Measurements from ENCODE around the gene GON4L.
"Not testable (repeated sequence)": the region's sequence is repeated elsewhere in the genome, so short reads cannot be mapped to it uniquely, and the experiment has no call there.

GON4L gene

DNA sequence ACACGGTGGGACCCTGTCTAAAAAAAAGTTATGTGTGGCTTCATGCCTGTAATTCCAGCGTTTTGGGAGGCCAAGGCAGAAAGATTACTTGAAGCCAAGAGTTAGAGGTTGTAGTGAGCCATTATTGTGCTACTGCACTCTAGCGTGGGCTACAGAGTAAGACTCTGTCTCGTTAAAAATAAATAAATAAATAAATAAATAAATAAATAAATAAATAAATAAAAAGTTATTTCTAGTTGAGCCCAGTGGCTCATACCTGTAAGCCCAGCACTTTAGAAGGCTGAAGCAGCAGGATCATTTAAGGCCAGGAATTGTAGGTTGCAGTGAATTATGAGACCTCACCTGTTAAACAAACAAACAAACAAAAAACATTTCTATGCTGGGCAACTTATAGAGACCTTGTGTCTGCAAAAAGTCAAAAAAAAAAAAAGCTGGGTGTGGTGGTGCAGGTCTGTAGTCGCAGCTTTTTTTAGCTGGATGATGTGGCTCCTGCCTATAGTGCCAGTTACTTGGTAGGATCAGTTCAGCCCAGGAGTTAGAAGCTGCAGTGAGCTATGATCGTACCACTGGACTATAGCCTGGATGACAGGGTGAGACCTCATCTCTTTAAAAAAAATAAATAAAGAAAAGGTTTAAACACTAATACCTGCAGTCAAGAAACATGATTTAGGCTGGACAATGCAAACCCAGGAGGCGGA is 25.6 kb downstream of the GON4L start:
- DNase-seq (ENCODE audit: low read depth in 2 of 2), result no peak

DNA sequence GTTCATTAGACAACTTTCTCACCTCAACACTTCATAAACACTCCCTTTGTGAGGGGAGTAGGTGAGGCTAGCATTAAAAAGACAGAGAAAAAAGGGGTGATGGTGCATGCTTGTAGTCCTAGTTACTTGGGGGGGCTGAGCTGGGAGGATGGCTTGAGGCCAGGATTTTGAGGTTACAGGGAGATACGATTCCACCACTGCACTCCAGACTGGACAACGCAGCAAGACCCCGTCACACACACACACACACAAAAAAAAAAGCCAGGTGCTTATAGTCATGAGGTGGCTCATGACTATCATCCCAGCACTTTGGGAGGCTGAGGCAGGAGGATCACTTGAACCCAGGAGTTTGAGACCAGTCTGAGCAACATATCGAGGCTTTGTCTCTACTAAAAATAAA is 29.6 kb downstream of the GON4L start:
- DNase-seq (ENCODE audit: low read depth in 2 of 2), result no peak

DNA sequence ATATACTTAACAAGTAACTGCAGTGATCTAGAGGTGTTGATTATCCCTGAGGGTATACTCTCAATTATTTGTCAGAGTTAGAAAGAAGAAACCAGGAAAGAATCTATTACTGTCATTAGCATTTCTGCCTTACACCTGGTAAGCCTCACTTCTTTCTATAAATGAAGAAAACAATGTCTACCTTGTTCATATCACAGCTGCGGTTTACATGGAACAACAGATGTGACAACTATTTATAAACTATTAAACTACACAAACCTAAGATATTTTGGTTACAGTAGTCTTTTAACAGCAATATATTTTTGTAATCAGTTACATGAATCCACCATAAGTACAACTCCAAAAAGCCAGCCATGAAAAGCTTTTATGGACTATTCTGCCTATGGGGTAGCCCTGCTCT is 40.7 kb downstream of the GON4L start:
- DNase-seq (ENCODE audit: low read depth in 2 of 2), result no peak

DNA sequence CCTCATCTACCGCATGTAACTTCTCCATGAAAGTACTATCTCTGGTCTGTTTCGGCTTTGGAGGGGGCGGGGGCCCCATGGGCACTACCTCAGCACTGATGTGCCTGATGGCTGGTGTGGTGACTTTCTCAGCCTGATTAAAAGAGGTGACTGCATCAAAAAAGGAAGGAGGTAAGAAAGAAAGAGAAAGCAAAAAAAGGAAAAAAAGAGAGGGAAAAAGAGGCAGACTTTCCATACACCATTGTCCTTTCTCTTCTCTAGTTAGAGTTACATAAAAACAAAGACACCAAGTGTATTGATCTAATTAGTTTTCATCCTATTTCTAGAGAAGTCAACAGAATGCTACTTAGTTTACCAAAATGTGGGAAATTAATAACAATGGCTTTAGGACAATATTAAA is 43.3 kb downstream of the GON4L start:
- DNase-seq (ENCODE audit: low read depth in 2 of 2), result no peak

DNA sequence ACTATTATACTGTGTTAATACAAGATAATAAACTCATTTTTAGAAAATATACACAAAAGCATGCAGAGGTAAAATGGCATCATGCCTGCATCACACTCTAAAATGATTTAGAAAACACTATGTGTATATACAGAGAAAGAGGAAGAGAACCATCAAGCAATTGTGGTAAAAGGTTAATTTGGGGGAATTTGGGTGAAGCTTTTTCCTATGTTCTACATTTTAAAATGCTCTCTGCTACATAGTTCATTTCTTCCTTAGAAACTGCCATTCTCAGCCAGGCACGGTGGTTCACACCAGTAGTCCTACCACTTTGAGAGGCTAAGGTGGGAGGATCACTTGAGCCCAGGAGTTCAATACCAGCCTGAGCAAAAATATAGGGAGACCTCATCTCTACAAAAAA is 44.1 kb downstream of the GON4L start:
- no peak for DNase-seq (ENCODE audit: low read depth in 2 of 2)

DNA sequence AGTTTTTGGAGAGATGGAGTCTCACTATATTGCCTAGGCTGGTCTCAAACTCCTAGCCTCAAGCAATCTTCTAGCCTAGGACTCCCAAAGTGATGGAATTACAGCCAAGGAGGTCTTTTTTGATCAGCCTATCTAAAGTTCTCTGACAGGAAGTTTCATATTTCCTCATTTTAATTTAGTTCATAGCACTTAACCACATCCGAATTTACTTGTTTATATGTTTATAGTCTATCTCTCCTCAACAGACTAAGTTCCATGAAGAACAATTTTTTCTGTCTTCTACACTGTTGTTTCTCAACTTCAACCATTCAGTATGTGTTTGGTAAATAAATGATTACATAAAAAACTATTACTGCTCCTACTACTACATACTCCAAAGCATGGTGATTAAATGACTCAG is 47.9 kb downstream of the GON4L start:
- no peak for DNase-seq (ENCODE audit: low read depth in 2 of 2)

DNA sequence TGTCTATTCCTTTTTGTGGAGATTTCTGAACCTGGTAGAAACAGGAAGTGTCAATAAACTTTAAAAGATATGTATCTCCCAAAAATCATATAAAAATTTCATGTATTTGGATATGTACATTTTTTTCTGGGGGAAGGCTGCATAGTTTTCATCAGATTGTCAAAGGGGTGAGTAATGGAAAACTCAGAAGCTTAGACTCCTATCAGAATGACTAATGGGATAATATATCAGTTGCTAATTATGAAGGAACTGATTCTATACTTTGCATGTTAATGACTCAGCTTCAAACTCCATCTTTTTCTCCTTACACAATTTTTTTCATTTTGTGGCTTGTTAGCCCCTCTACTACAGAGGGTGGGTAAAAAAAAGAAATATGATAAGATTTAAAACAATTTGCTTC is 55.9 kb downstream of the GON4L start:
- DNase-seq (ENCODE audit: low read depth in 2 of 2), result no peak

DNA sequence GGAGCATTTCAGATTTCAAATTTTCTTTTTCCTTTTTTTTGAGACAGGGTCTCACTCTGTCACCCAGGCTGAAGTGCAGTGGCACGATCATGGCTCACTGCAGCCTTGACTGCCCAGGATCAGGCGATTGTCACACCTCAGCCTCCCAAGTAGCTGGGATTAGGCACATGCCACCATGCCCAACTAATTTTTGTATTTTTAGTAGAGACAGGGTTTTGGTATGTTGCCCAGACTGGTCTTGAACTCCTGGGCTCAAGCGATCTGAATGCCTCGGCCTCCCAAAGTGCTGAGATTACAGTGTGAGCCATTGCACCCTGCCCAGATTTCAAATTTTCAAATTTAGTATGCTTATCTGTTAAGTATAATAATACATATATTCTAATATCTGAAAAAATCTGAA is 61.4 kb downstream of the GON4L start:
- not testable (repeated sequence) for DNase-seq (ENCODE audit: low read depth in 2 of 2)

DNA sequence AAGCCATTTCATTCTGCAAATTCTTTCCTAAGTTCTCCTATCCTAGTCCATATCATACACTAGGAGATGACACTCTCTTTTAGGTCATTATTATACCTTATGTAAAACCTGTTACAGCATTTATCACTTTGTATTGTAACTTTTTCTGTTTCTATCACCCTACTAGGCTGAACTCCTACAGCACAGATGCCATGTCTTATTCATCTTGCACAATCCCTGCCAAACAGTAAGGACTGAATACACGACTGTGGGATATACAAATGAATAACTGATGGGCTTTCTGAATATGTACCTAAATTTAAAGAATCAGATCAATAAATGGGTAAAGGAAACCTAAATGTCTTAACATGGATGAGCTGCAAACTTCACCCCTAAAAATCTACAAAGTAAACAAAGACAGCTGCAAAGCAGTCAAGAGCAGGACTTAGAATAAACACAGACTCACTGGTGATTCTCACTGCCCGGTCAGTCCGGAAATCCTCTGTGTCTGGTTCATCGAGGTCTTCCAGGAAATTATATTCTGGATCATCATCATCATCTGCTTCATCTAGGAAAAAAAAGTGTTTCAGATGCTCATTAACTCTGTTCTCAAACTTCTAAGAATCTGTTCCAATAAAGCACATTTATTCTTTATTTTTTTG is 62.3 kb downstream of the GON4L start:
- DNase-seq (ENCODE audit: low read depth in 2 of 2), result no peak

DNA sequence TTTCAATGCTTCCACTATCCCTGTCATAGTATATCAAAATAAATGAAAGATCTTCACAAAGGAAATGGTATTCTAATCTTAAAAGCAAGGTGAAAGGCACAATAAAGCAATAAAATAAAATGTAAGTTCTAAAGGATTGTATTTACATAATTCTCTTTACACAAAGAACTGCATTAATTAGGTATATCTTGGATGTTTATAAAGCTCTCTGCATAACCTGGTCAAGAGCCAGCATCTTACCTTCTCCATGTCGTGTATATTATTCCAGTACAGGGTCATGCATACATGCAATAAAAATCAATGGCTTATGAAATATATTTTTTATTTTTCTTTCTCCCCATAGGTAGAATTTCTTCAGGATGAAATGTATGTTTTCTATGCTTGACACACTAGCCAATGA is 63.8 kb downstream of the GON4L start:
- no peak for DNase-seq (ENCODE audit: low read depth in 2 of 2)

DNA sequence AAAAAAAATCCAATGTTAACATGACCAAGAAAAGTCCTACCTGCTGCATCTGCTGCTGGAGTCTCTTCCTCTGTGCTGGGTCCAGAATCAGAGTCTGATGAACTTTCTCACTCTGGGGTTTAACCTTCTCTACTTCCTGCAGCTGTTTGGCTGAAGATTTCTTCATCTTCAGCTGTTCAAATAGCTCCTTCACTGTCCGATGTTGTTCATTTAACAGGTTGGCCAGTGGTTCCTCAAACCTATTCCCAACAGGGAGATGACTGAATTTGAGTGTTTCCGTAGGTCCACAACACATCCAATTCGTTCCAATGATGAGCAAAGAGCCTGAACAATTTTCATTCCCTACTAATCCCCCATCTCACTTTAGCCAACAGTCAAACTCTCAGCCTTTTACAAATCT is 79.4 kb downstream of the GON4L start:
- no peak for DNase-seq (ENCODE audit: low read depth in 2 of 2)

DNA sequence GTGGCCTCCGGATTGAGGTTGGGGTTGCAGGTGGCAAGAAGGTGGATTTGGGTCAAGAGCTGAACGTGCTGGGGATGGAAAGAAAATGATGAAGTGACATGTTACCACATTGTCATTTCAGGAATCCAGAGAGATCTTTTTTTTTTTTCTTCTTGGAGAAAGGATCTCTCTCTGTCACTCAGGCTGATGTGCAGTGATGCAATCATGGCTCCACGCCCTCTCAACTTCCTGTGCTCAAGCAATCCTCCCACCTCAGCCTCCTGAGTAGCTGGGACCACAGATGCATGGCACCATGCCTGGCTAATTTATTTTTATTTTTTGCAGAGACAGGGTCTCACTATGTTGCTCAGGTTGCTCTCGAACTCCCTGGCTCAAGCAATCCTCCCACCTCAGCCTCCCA is 80.6 kb downstream of the GON4L start:
- DNase-seq (ENCODE audit: low read depth in 2 of 2), result no peak

DNA sequence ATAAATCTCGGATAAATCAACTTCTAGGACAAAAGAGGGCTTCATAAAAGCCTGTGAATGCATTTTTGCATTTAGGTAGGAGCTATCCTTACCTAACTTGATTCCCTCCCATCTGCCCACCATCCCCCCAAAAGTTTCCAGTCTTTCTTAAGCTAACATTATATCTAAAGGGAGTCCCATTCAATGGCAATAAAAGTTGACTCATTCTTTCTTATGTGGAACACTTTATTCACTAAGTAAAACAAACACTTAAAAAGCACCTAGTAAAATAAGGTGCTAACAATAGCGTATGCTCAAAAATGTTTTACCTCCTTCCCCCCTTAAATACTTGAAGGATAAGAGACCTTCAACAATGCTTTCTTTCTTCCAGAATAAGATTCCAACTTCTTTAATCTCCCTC is 83.8 kb downstream of the GON4L start:
- DNase-seq (ENCODE audit: low read depth in 2 of 2), result no peak

DNA sequence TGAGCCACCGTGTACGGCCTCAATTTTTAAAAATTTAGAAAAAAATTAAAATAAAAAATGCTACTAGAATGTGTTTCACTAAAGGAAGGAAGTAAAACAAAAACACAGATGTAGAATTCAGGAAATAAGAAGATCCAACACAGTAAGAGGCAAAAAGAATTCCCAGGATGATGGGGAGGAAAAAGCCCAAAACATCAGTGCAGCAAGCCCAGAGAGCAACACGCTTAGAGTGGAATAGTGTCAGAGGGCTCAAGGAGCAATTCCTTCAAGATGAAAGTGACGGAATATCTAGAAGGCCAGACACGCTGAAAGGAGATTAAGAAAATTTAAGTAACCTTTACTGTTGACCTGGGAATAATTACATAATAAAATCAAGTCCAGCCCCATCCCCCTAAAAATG is 87.8 kb downstream of the GON4L start:
- DNase-seq (ENCODE audit: low read depth in 2 of 2), result no peak

DNA sequence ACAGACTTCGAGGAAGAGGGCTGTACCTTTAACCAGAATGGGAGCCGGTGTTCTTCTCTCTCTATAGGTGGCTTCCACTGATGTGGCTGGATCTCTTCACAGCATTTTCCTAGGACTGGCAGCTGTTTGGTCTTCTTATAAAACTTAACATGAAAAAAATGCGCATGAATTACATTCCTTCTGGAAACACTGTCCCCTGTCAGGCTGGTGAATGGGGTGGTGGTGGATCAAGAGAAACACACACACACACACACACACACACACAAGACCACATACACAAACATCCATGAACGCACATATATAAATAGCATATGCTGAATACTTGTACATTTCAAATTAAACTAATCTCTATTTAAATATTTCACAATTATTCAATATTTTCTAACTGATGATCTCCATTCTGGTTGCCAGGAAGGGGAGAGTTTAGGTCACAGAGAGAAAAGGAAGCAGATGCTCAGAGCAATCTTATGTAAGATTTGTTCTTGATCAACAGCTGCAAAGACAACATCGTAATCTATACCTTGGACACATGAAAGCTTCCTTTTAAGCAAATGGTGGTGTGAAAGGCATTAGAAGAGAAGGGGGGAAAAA is 89.5 kb downstream of the GON4L start:
- DNase-seq (ENCODE audit: low read depth in 2 of 2), result not testable (repeated sequence)

DNA sequence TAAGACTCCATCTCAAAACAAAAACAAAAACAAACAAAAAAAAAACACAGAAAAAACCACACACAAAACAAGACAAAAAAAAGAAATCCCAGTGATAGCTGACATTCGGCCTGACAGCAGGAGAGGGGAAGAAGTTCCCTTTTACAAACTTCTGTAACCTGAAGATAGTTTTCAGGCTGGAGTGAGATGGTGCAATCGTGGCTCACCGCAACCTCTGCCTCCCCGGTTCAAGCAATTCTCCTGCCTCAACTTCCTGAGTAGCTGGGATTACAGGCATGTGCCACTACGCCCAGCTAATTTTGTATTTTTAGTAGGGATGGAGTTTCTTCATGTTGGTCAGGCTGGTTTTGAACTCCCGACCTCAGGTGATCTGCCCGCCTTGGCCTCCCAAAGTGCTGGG is 93.0 kb downstream of the GON4L start:
- not testable (repeated sequence) for DNase-seq (ENCODE audit: low read depth in 2 of 2)

DNA sequence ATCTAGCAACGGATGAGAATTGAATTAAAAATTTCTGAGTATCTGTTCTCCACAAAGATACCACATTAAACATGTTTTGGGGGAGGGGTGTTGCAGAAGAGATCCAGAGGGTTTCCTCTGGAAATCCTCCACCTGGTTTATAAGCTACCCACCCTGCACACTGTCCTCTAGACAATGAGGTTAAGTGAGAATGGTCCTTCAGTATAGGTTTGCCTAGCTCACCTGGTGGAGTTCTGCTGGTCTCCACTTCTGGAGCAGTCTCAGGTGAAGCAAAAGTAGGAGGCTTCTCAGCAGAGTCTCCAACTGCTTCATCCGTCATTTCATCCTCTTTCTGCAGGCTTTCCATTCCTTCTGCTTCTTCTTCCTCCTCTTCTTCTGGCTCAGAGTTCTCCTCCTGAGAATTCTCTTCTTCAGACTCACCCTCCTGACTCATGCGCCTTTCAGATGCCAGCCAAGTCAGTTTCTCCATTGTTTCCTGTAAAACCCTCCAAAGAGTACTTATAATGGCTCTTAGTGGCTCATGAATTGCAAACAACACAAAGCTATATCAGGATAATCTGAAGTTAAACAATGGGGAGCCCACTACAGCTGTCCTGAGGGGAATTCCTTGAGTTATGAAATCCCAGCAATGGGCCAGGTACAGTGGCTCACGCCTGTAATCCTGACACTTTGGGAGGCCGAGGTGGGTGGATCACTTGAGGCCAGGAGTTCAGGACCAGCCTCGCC is 93.8 kb downstream of the GON4L start:
- not testable (repeated sequence) for DNase-seq (ENCODE audit: low read depth in 2 of 2)

DNA sequence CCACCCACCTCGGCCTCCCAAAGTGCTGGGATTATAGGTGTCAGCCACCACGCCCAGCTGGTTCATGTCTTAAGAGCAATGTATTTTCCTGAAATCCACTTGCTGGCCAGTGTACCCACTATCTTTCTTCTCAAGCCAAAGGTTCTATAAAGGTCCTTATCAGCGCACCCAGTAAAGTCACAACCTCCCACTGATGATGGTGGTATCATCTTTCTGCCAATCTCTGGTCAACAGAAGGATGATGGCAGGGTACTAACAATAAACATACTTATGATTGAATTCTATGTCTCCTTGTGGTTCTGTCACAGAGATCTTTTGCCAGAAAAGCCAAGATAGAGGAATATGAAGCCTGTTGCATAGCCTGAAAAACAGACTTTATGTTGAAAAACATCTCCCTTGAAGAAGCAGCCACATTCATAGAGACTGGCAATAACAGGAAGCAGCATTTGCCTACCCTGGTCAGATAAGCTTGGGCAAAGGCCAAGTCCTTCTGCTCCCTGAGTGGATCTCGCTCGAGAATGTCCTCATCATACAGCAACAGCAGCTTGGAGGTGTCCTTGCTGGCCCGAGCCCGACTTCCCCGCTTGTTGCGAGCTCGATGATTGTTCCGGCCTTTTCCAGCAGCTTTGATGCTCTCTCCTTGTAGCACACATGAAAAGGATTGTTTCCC is 95.1 kb downstream of the GON4L start:
- DNase-seq (ENCODE audit: low read depth in 2 of 2), result no peak

DNA sequence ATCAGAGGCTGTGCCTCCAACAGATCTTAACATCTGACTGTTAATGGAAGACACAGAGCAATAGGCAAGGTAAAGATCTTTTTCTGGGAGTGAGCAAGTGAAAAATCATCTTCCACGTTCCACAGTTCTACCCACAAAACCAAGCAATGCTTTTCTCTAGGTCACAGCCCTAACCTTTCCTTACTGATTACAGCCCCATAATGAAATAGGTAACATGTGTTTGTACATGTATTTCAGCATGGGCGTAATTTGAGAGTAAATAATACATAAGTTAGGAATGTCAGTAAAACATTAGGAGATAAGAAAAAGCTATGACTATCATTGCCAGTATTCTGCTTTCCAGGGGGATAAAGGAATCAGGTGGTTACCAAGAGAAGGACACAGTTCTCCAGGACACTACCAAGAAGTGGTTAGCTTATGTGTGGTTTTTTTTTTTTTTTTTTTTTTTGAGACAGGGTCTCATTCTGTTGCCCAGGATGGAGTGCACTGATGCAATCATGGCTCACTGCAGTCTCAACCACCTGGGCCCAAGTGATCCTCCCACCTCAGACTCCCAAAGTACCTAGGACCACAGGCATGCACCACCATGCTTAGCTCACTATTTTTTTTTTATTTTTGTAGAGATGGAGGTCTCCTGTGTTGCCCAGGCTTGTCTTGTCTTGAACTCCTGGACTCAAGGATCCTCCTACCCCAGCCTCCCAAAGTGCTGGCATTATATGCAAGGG is 96.1 kb downstream of the GON4L start:
- no peak for DNase-seq (ENCODE audit: low read depth in 2 of 2)

DNA sequence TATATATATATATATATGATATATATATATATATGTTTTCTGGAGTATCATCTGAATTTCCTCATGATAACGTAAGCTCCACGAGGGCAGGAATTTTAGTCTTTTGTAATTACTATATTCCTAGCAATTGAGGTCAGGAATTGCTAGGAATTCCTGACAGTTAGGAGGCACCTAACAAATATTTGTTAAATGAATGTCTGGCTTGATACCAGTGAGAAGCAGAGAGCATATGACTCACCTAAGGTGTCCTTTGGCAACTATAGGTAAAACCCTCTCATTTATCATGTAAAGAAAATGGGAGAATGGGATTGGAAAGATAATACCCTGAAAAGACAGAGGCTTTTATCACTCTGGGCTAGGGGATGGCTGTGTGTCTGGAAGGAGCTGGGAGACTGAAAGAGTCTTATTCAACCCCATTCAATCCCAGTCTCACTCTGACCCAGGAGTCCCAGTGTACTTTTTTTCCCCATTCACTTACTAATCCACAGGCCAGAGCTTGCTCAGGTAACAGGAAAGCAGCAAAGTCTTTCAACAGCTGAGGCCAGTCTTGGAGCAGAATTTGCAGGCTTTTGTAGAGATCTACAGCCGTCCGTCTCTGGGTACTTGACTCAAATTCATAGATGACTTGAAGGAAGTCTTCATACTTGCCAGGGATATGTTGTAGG is 96.9 kb downstream of the GON4L start:
- DNase-seq (ENCODE audit: low read depth in 2 of 2), result no peak

DNA sequence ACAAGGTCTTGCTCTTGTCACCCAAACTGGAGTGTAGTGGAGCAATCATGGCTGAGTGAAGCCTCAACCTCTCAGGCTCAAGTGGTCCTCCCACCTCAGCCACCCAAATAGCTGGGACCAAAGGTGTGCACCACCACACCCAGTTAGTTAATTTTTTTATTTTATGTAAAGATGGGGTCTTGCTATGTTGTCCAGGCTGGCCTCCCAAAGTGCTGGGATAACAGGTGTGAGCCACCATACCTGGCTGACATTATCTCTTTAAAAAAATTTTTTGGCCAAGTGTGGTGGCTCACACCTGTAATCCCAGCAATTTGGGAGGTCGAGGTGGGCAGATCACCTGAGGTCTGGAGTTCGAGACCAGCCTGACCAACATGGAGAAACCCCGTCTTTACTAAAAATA is 98.0 kb downstream of the GON4L start:
- not testable (repeated sequence) for DNase-seq (ENCODE audit: low read depth in 2 of 2)
